Tibial artery (tissue), 4 donors: ENCODE measurements around the gene VSIR.

Source experiments
- DNase-seq, 2 donors: peaks; one replicate each; pipeline ENCODE4 v3.0.0-alpha.2; 2019
- H3K27ac ChIP-seq, 2 donors: fragments of 200-600 bp; sonication (generic) in 1 of 2; 1 replicate in 1 of 2; 2 replicates in 1 of 2; pipeline ENCODE4 v1.5.1; 2018 to 2019; ENCODE audit warnings: mild to moderate bottlenecking in 1 of 2
- H3K27me3 ChIP-seq, 2 donors: fragments of 200-600 bp; sonication (generic) in 1 of 2; one replicate each; pipeline versions ENCODE4 v1.5.1 to v1.6.0; 2016 to 2019
- H3K36me3 ChIP-seq, 3 donors: fragments of 200-600 bp; sonication (generic) in 2 of 3; one replicate each; pipeline ENCODE4 v1.5.1; 2016 to 2019; ENCODE audit warnings: mild to moderate bottlenecking in 2 of 3
- H3K4me1 ChIP-seq, 4 donors: fragments of 200-600 bp; sonication (generic) in 2 of 4; 1 replicate in 3 of 4; 2 replicates in 1 of 4; pipeline ENCODE4 v1.5.1; 2016 to 2019
- H3K4me3 ChIP-seq, 2 donors: fragments of 200-600 bp; sonication (generic) in 1 of 2; 1 replicate in 1 of 2; 2 replicates in 1 of 2; pipeline ENCODE4 v1.5.1; 2018 to 2019; ENCODE audit warnings: mild to moderate bottlenecking in 2 of 2
- H3K9me3 ChIP-seq, 3 donors: fragments of 200-600 bp; sonication (generic) in 1 of 3; one replicate each; pipeline ENCODE4 v1.5.1; 2016 to 2019
- CTCF ChIP-seq, 2 experiments: fragments of 200-600 bp in 1 of 2; fragments of 450-650 bp in 1 of 2; IDR thresholded peaks; one replicate each; pipeline ENCODE4 v1.5.1; 2017 to 2019; ENCODE audit warnings: antibody characterized with exemption in 2 of 2, mild to moderate bottlenecking in 1 of 2, moderate library complexity in 1 of 2
- intact Hi-C: fragments of 100-400 bp; cut with DNase I; formaldehyde crosslinking; loops from one replicate; pipeline ENCODE4 v1.15.0; 2023; ENCODE audit warnings: low total_unique reads

VSIR gene

GRCh38 chr10:71790749-71791440, 17.6 kb upstream of the VSIR start:
- intact Hi-C loops = no loop called here
- H3K4me3 ChIP-seq = no peak overlapping the region
- no peaks in the 10 kb centered on the region for H3K4me1 ChIP-seq
- H3K9me3 ChIP-seq = no peaks in the 10 kb centered on the region
- no peak for TF ChIP-seq CTCF (IDR thresholded peaks at IDR 0.05)
- peaks cover 0 to 15% of the 10 kb centered on the region in 2 donors for H3K27me3 ChIP-seq
- no peak overlapping the region for H3K27ac ChIP-seq
- DNase-seq = no peak
- no peaks in the 10 kb centered on the region for H3K36me3 ChIP-seq

GRCh38 chr10:71789871-71790270, 16.6 kb upstream of the VSIR start:
- no peaks in the 10 kb centered on the region for H3K9me3 ChIP-seq
- DNase-seq = no peak
- H3K4me1 ChIP-seq = no peaks in the 10 kb centered on the region
- intact Hi-C loops = no loop called here
- no peak overlapping the region for H3K27ac ChIP-seq
- peaks cover 0 to 11% of the 10 kb centered on the region in 2 donors for H3K27me3 ChIP-seq
- H3K4me3 ChIP-seq = no peak overlapping the region
- TF ChIP-seq CTCF (IDR thresholded peaks at IDR 0.05) = no peak
- no peaks in the 10 kb centered on the region for H3K36me3 ChIP-seq

- peaks cover 0 to 11% of the 10 kb centered on the region in 2 donors for H3K27me3 ChIP-seq
- no peaks in the 10 kb centered on the region for H3K4me1 ChIP-seq
- DNase-seq = no peak
- no peak overlapping the region for H3K4me3 ChIP-seq
- intact Hi-C loops = no loop called here
- TF ChIP-seq CTCF (IDR thresholded peaks at IDR 0.05) = no peak
- no peaks in the 10 kb centered on the region for H3K9me3 ChIP-seq
- no peak overlapping the region for H3K27ac ChIP-seq
- no peaks in the 10 kb centered on the region for H3K36me3 ChIP-seq
These were observed 15.6 kb upstream of the VSIR start for GRCh38 chr10:71788954-71789353.

GRCh38 chr10:71784679-71785272, 11.5 kb upstream of the VSIR start:
- H3K27me3 ChIP-seq = peaks cover 0 to 6% of the 10 kb centered on the region in 2 donors
- intact Hi-C loops = no loop called here
- no peak for DNase-seq
- no peaks in the 10 kb centered on the region for H3K9me3 ChIP-seq
- H3K36me3 ChIP-seq = no peaks in the 10 kb centered on the region
- no peaks in the 10 kb centered on the region for H3K4me1 ChIP-seq
- TF ChIP-seq CTCF (IDR thresholded peaks at IDR 0.05) = no peak
- no peak overlapping the region for H3K4me3 ChIP-seq
- H3K27ac ChIP-seq = no peak overlapping the region

GRCh38 chr10:71783917-71784678, 10.8 kb upstream of the VSIR start:
- Histone ChIP-seq H3K36me3 (no peaks in the 10 kb centered on the region), H3K9me3 (no peaks in the 10 kb centered on the region), H3K27ac (no peak overlapping the region), H3K4me3 (no peak overlapping the region), H3K4me1 (no peaks in the 10 kb centered on the region), H3K27me3 (peaks cover 0 to under 1% of the 10 kb centered on the region in 2 donors)
- no peak for TF ChIP-seq CTCF (IDR thresholded peaks at IDR 0.05)
- intact Hi-C loops = no loop called here
- DNase-seq = no peak
